ENCODE data around the gene TNNI2. TPM values are rescaled to one million over a fixed set of nuclear protein-coding genes. Genes with fewer than 3 reads are reported as not detected.
A peak's percentile ranks its signal among the peaks of the same experiment; 100 is the strongest.
"Not testable (repeated sequence)": the region's sequence is repeated elsewhere in the genome, so short reads cannot be mapped to it uniquely, and the experiment has no call there.

The TNNI2 gene
- polyA plus RNA-seq, 1 of the 3 experiments (the other 2 are of a cell fraction), result not detected

- no peak for TF ChIP-seq NRF1 (IDR thresholded peaks at IDR 0.05; ENCODE audit: low read depth, low read length)
Measured at GRCh38 chr11:1884303-1884700, 45.5 kb downstream of the TNNI2 start (continued).

- H3K9me2 ChIP-seq; H3K79me2 ChIP-seq (ENCODE audit: insufficient read depth); H3K9me3 ChIP-seq; H3K27me3 ChIP-seq (ENCODE audit: insufficient read depth); H3K9ac ChIP-seq; H3K4me3 ChIP-seq (ENCODE audit: low read depth in 2 of 2, low read length in 1 of 2); CTCF ChIA-PET; H2AFZ ChIP-seq (ENCODE audit: low read depth); H3K4me2 ChIP-seq; H3F3A ChIP-seq (replicated peaks; ENCODE audit: insufficient read depth); DNase-seq; H3K27ac ChIP-seq (ENCODE audit: low read depth in 2 of 2, low read length in 1 of 2); H3K36me3 ChIP-seq (replicated peaks in 1 of 2; ENCODE audit: control insufficient read depth in 1 of 2, insufficient read depth in 2 of 2, low read length in 1 of 2); POLR2A ChIA-PET; H4K20me1 ChIP-seq (ENCODE audit: insufficient read depth): not testable (repeated sequence)
- 58% methylated on average over 11 of the region's 13 CpGs for WGBS (ENCODE audit: low lambda C conversion rate)
- H3K4me1 ChIP-seq (ENCODE audit: control insufficient read depth in 1 of 2, insufficient read depth in 2 of 2, low read depth in 1 of 2, low read length in 1 of 2), result peaks cover 0 to 14% of the 10 kb centered on the region in 2 experiments; a peak in 1 of 4 replicates
Measured at GRCh38 chr11:1886551-1886950, 47.8 kb downstream of the TNNI2 start.

GRCh38 chr11:1887451-1888346 lies 48.9 kb downstream of the TNNI2 start:
- H3K9ac ChIP-seq, result no peak overlapping the region
- no peaks in the 10 kb centered on the region for H3K9me3 ChIP-seq
- TF ChIP-seq ELF1 (IDR thresholded peaks at IDR 0.05) (no peak), POLR2AphosphoS5 (IDR thresholded peaks at IDR 0.05; ENCODE audit: low read depth, low read length) (no peak), NFIC (IDR thresholded peaks at IDR 0.05; ENCODE audit: borderline replicate concordance) (no peak), RAD21 (IDR thresholded peaks at IDR 0.05; ENCODE audit: low read length) (no peak), NRF1 (IDR thresholded peaks at IDR 0.05; ENCODE audit: low read depth, low read length) (no peak), FOSL2 (IDR thresholded peaks at IDR 0.05; ENCODE audit: borderline replicate concordance, low read depth) (no peak), FOXM1 (IDR thresholded peaks at IDR 0.05; ENCODE audit: low read depth) (no peak), GATA2 (CRISPR knock-in tag; IDR thresholded peaks at IDR 0.05) (no peak), MXI1 (IDR thresholded peaks at IDR 0.05; ENCODE audit: low read depth, low read length) (no peak), RXRA (IDR thresholded peaks at IDR 0.05; ENCODE audit: borderline replicate concordance, low read depth) (no peak), USF1 (IDR thresholded peaks at IDR 0.05; ENCODE audit: borderline replicate concordance, low read depth) (no peak), EZH2phosphoT487 (IDR thresholded peaks at IDR 0.05; ENCODE audit: borderline replicate concordance, low read depth) (no peak), SIN3A (IDR thresholded peaks at IDR 0.05; ENCODE audit: borderline replicate concordance, low read depth, low read length) (no peak), YY1 (IDR thresholded peaks at IDR 0.05; ENCODE audit: low read depth) (no peak), EP300 (IDR thresholded peaks at IDR 0.05; ENCODE audit: borderline replicate concordance in 1 of 2, low read depth in 1 of 2, low read length in 1 of 2) (no peak), PBX3 (IDR thresholded peaks at IDR 0.05) (no peak), JUND (IDR thresholded peaks at IDR 0.05) (no peak), TCF12 (IDR thresholded peaks at IDR 0.05) (no peak), TEAD4 (IDR thresholded peaks at IDR 0.05; ENCODE audit: borderline replicate concordance, insufficient read depth) (no peak), GABPA (IDR thresholded peaks at IDR 0.05; ENCODE audit: low read depth) (no peak)
- no peak overlapping the region for H3K4me3 ChIP-seq (ENCODE audit: low read depth in 2 of 2, low read length in 1 of 2)
- ChIA-PET POLR2A (no interaction called here), CTCF (interaction anchor here (1.4 to 2.1 kb wide), 4 partner anchors 11 to 264 kb away, joined by 3 to 11 read pairs (median 6); no protein-coding TSS in a partner anchor)
- no peaks in the 10 kb centered on the region for H3K9me2 ChIP-seq
- H3K36me3 ChIP-seq (replicated peaks in 1 of 2; ENCODE audit: control insufficient read depth in 1 of 2, insufficient read depth in 2 of 2, low read length in 1 of 2), result no peaks in the 10 kb centered on the region
- no peaks in the 10 kb centered on the region for H3F3A ChIP-seq (replicated peaks; ENCODE audit: insufficient read depth)
- H3K4me2 ChIP-seq, result no peak overlapping the region
- H2AFZ ChIP-seq (ENCODE audit: low read depth), result no peak overlapping the region
- peak; percentile 14 for DNase-seq
- WGBS (ENCODE audit: low lambda C conversion rate), result 63% methylated on average over 4 of the region's 11 CpGs
- peaks cover 0 to 9% of the 10 kb centered on the region in 2 experiments; a peak in 1 of 4 replicates for H3K4me1 ChIP-seq (ENCODE audit: control insufficient read depth in 1 of 2, insufficient read depth in 2 of 2, low read depth in 1 of 2, low read length in 1 of 2)
- no peaks in the 10 kb centered on the region for H3K27me3 ChIP-seq (ENCODE audit: insufficient read depth)
- H3K27ac ChIP-seq (ENCODE audit: low read depth in 2 of 2, low read length in 1 of 2), result no peak overlapping the region
- no peaks in the 10 kb centered on the region for H3K79me2 ChIP-seq (ENCODE audit: insufficient read depth)
- H4K20me1 ChIP-seq (ENCODE audit: insufficient read depth), result no peaks in the 10 kb centered on the region

Measured in SK-N-SH (cell line).